ENCODE results near the gene MLYCD. TPM values are rescaled to one million over a fixed set of nuclear protein-coding genes. Genes with fewer than 3 reads are reported as not detected.
A peak's percentile ranks its signal among the peaks of the same experiment; 100 is the strongest.

The MLYCD gene
- total RNA-seq, 1 donor from 2014 or later = 50.4 TPM

GRCh38 chr16:83963277-83964119 lies 64.6 kb downstream of the MLYCD start:
- H3K36me3 ChIP-seq = peaks cover 41% of the 10 kb centered on the region
- intact Hi-C loops (cut with micrococcal nuclease) = loop anchor here (10.0 kb wide), 1 partner anchor 101 kb away; no protein-coding TSS in a partner anchor
- no peaks in the 10 kb centered on the region for H3K9me3 ChIP-seq (replicated peaks)
- TF ChIP-seq, protein P1, sequence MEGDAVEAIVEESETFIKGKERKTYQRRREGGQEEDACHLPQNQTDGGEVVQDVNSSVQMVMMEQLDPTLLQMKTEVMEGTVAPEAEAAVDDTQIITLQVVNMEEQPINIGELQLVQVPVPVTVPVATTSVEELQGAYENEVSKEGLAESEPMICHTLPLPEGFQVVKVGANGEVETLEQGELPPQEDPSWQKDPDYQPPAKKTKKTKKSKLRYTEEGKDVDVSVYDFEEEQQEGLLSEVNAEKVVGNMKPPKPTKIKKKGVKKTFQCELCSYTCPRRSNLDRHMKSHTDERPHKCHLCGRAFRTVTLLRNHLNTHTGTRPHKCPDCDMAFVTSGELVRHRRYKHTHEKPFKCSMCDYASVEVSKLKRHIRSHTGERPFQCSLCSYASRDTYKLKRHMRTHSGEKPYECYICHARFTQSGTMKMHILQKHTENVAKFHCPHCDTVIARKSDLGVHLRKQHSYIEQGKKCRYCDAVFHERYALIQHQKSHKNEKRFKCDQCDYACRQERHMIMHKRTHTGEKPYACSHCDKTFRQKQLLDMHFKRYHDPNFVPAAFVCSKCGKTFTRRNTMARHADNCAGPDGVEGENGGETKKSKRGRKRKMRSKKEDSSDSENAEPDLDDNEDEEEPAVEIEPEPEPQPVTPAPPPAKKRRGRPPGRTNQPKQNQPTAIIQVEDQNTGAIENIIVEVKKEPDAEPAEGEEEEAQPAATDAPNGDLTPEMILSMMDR (IDR thresholded peaks at IDR 0.05; ENCODE audit: borderline replicate concordance) = no peak
- H3K4me1 ChIP-seq = peaks cover 36% of the 10 kb centered on the region
- DNase-seq = peak; percentile 53
- no peak overlapping the region for H3K4me3 ChIP-seq
- H3K27me3 ChIP-seq (ENCODE audit: low read depth) = no peaks in the 10 kb centered on the region
- peak overlapping the region; percentile 73 for H3K27ac ChIP-seq (replicated peaks)

DNA sequence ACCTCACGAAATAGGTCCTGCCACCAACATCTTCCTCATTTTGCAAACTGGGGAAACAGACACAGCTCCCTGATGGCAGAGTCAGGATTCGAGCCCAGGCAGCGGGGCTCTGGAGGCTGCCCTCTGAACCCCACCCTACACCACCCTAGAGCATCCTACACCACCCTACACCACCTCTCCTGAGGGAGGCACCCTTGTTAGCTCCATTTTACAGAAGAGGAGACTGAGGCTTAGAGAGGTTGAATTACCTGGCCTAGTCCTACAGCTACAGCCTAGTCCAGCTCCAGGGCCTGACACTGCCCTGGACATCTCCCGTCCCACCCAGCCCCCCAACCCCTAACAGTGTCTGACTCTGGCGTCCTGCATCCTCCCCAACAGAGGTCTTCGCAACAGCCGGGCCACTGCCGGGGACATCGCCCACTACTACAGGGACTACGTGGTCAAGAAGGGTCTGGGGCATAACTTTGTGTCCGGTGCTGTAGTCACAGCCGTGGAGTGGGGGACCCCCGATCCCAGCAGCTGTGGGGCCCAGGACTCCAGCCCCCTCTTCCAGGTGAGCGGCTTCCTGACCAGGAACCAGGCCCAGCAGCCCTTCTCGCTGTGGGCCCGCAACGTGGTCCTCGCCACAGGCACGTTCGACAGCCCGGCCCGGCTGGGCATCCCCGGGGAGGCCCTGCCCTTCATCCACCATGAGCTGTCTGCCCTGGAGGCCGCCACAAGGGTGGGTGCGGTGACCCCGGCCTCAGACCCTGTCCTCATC lies 65.9 kb downstream of the MLYCD start:
- Histone ChIP-seq H3K9me3 (replicated peaks) (no peaks in the 10 kb centered on the region), H3K27me3 (ENCODE audit: low read depth) (peaks cover 12% of the 10 kb centered on the region), H3K4me3 (no peak overlapping the region), H3K36me3 (peaks cover 34% of the 10 kb centered on the region), H3K4me1 (peaks cover 22% of the 10 kb centered on the region), H3K27ac (replicated peaks) (no peak overlapping the region)
- TF ChIP-seq, protein P1 (IDR thresholded peaks at IDR 0.05; ENCODE audit: borderline replicate concordance) = no peak
- DNase-seq = no peak
- intact Hi-C loops (cut with micrococcal nuclease) = loop anchor here (10.0 kb wide), 1 partner anchor 100 kb away; no protein-coding TSS in a partner anchor

DNA sequence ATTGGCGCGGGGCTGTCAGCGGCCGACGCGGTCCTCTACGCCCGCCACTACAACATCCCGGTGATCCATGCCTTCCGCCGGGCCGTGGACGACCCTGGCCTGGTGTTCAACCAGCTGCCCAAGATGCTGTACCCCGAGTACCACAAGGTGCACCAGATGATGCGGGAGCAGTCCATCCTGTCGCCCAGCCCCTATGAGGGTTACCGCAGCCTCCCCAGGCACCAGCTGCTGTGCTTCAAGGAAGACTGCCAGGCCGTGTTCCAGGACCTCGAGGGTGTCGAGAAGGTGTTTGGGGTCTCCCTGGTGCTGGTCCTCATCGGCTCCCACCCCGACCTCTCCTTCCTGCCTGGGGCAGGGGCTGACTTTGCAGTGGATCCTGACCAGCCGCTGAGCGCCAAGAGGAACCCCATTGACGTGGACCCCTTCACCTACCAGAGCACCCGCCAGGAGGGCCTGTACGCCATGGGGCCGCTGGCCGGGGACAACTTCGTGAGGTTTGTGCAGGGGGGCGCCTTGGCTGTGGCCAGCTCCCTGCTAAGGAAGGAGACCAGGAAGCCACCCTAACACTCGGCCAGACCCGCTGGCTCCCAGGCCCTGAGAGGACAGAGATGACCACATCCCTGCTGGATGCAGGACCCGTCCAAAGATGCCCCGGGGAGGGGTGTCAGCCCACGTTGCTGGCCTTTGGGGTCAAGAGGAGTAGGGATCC lies 66.7 kb downstream of the MLYCD start:
- peak; percentile 9 for DNase-seq
- peaks cover 15% of the 10 kb centered on the region for H3K4me1 ChIP-seq
- H3K36me3 ChIP-seq = peaks cover 28% of the 10 kb centered on the region
- no peak overlapping the region for H3K4me3 ChIP-seq
- H3K27me3 ChIP-seq (ENCODE audit: low read depth) = peaks cover 16% of the 10 kb centered on the region
- H3K27ac ChIP-seq (replicated peaks) = no peak overlapping the region
- intact Hi-C loops (cut with micrococcal nuclease) = loop anchor here (10.0 kb wide), 1 partner anchor 99 kb away; no protein-coding TSS in a partner anchor
- no peaks in the 10 kb centered on the region for H3K9me3 ChIP-seq (replicated peaks)
- TF ChIP-seq, protein P1 (IDR thresholded peaks at IDR 0.05; ENCODE audit: borderline replicate concordance) = no peak

DNA sequence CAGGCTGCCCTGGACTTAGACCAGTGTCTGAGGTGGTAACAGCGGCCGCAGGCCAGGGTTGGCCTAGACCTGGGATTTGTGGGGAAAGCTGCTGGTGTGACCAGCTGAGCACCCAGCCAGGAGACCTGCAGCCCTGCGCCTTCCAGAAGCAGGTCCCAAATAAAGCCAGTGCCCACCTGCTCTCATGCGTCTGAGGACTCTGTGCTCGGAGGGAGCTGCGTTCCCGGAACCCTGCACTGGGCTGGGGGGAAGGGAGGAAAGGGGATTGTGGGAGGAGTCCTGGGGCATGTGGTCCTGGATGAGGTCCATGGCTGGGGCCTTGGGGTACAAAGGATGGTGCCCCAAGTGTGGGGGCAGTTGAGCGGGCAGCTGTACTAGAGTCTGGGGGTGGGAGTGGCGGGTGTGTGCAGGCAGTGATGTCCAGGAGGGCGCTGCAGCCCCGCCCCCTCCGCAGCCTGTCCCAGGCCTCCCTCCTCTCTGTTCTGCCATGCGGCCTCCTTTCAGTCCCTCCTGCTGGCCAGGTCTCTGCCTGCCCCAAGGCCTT lies 67.3 kb downstream of the MLYCD start:
- TF ChIP-seq, protein P1 (IDR thresholded peaks at IDR 0.05; ENCODE audit: borderline replicate concordance) = no peak
- H3K9me3 ChIP-seq (replicated peaks) = no peaks in the 10 kb centered on the region

GRCh38 chr16:83967091-83967490 lies 68.2 kb downstream of the MLYCD start:
- peaks cover 16% of the 10 kb centered on the region for H3K27me3 ChIP-seq (ENCODE audit: low read depth)
- no peak overlapping the region for H3K27ac ChIP-seq (replicated peaks)
- H3K4me3 ChIP-seq = no peak overlapping the region
- intact Hi-C loops (cut with micrococcal nuclease) = loop anchor here (10.0 kb wide), 1 partner anchor 98 kb away; no protein-coding TSS in a partner anchor
- TF ChIP-seq, protein P1 (IDR thresholded peaks at IDR 0.05; ENCODE audit: borderline replicate concordance) = no peak
- H3K4me1 ChIP-seq = peaks cover 11% of the 10 kb centered on the region
- peaks cover 13% of the 10 kb centered on the region for H3K36me3 ChIP-seq
- no peak for DNase-seq
- no peaks in the 10 kb centered on the region for H3K9me3 ChIP-seq (replicated peaks)

More for the DNA sequence above, 67.3 kb downstream of the MLYCD start:
- Histone ChIP-seq H3K4me3 (no peak overlapping the region), H3K4me1 (peaks cover 11% of the 10 kb centered on the region), H3K27ac (replicated peaks) (no peak overlapping the region), H3K36me3 (peaks cover 22% of the 10 kb centered on the region), H3K27me3 (ENCODE audit: low read depth) (peaks cover 16% of the 10 kb centered on the region)
- intact Hi-C loops (cut with micrococcal nuclease) = loop anchor here (10.0 kb wide), 1 partner anchor 99 kb away; no protein-coding TSS in a partner anchor
- DNase-seq = no peak
